H7 (cell line): Measurements from ENCODE around the gene ABCC5. TPM values are rescaled to one million over a fixed set of nuclear protein-coding genes. Genes with fewer than 3 reads are reported as not detected.
A peak's percentile ranks its signal among the peaks of the same experiment; 100 is the strongest.

Experiments used
- DNase-seq: peaks from one replicate; pipeline ENCODE4 v3.0.0; 2012
- H3K27me3 ChIP-seq: 2 replicates; pipeline ENCODE4 v1.6.0; 2011; ENCODE audit warnings: mild to moderate bottlenecking, low read length; ENCODE audit not compliant: control insufficient read depth, insufficient read depth
- H3K36me3 ChIP-seq: replicated peaks from 2 replicates; pipeline ENCODE4 v1.5.1; 2011; ENCODE audit warnings: low read length; ENCODE audit not compliant: control insufficient read depth, insufficient read depth
- H3K4me3 ChIP-seq: 2 replicates; pipeline ENCODE4 v1.5.1; 2011; ENCODE audit warnings: low read depth, mild to moderate bottlenecking, control low read depth, low read length, moderate library complexity; ENCODE audit not compliant: insufficient read depth
- total RNA-seq: library from RNA; depleted of rRNA; stranded (reverse); fragments of >200 nt; shearing (Covaris generic); gene quantifications from 2 replicates; pipeline ENCODE4 v1.2.3, GENCODE V29; 2014

The ABCC5 gene
- total RNA-seq, 1 experiment from 2014 or later: 15.7 TPM

- H3K4me3 ChIP-seq: no peak overlapping the region
- H3K36me3 ChIP-seq: peaks cover 12% of the 10 kb centered on the region
- no peak for DNase-seq
- no peaks in the 10 kb centered on the region for H3K27me3 ChIP-seq
Observed at GRCh38 chr3:183968666-183969245, 48.9 kb downstream of the ABCC5 start.

- peaks cover 13% of the 10 kb centered on the region for H3K36me3 ChIP-seq
- no peak overlapping the region for H3K4me3 ChIP-seq
- no peaks in the 10 kb centered on the region for H3K27me3 ChIP-seq
- no peak for DNase-seq
Observed at GRCh38 chr3:183967693-183968092, 50.0 kb downstream of the ABCC5 start.

- Histone ChIP-seq H3K4me3 (no peak overlapping the region), H3K36me3 (peaks cover 11% of the 10 kb centered on the region), H3K27me3 (no peaks in the 10 kb centered on the region)
- DNase-seq: no peak
Observed at GRCh38 chr3:183966361-183966791, 51.3 kb downstream of the ABCC5 start.

- no peak overlapping the region for H3K4me3 ChIP-seq
- H3K27me3 ChIP-seq: no peaks in the 10 kb centered on the region
- no peak for DNase-seq
- H3K36me3 ChIP-seq: peaks cover 15% of the 10 kb centered on the region
Observed at GRCh38 chr3:183962807-183963206, 54.9 kb downstream of the ABCC5 start.

- Histone ChIP-seq H3K27me3 (no peaks in the 10 kb centered on the region), H3K36me3 (peaks cover 7% of the 10 kb centered on the region), H3K4me3 (no peak overlapping the region)
- no peak for DNase-seq
Observed at GRCh38 chr3:183959214-183959613, 58.5 kb downstream of the ABCC5 start.

GRCh38 chr3:183958775-183959174 lies 58.9 kb downstream of the ABCC5 start:
- no peak for DNase-seq
- no peak overlapping the region for H3K4me3 ChIP-seq
- no peaks in the 10 kb centered on the region for H3K27me3 ChIP-seq
- H3K36me3 ChIP-seq: peaks cover 5% of the 10 kb centered on the region

- H3K27me3 ChIP-seq: no peaks in the 10 kb centered on the region
- no peak for DNase-seq
- H3K4me3 ChIP-seq: no peak overlapping the region
- peaks cover 5% of the 10 kb centered on the region for H3K36me3 ChIP-seq
Observed at GRCh38 chr3:183958226-183958625, 59.5 kb downstream of the ABCC5 start.

GRCh38 chr3:183954875-183955274 lies 62.8 kb downstream of the ABCC5 start:
- Histone ChIP-seq H3K4me3 (no peak overlapping the region), H3K27me3 (no peaks in the 10 kb centered on the region), H3K36me3 (peaks cover 10% of the 10 kb centered on the region)
- DNase-seq: peak; percentile 66

GRCh38 chr3:183953471-183954070 lies 64.1 kb downstream of the ABCC5 start:
- Histone ChIP-seq H3K36me3 (peaks cover 10% of the 10 kb centered on the region), H3K4me3 (no peak overlapping the region), H3K27me3 (no peaks in the 10 kb centered on the region)
- DNase-seq: no peak

- DNase-seq: no peak
- H3K4me3 ChIP-seq: no peak overlapping the region
Observed at GRCh38 chr3:183951459-183951858, 66.2 kb downstream of the ABCC5 start.

GRCh38 chr3:183949690-183950089 lies 68.0 kb downstream of the ABCC5 start:
- H3K27me3 ChIP-seq: no peaks in the 10 kb centered on the region
- no peak for DNase-seq
- peaks cover 16% of the 10 kb centered on the region for H3K36me3 ChIP-seq
- no peak overlapping the region for H3K4me3 ChIP-seq

More at GRCh38 chr3:183951459-183951858, 66.2 kb downstream of the ABCC5 start:
- Histone ChIP-seq H3K36me3 (peaks cover 10% of the 10 kb centered on the region), H3K27me3 (no peaks in the 10 kb centered on the region)

GRCh38 chr3:183946037-183946436 lies 71.6 kb downstream of the ABCC5 start:
- no peaks in the 10 kb centered on the region for H3K27me3 ChIP-seq
- DNase-seq: no peak
- H3K4me3 ChIP-seq: no peak overlapping the region
- peaks cover 17% of the 10 kb centered on the region for H3K36me3 ChIP-seq

GRCh38 chr3:183944775-183945174 lies 72.9 kb downstream of the ABCC5 start:
- DNase-seq: no peak
- peaks cover 14% of the 10 kb centered on the region for H3K36me3 ChIP-seq
- no peaks in the 10 kb centered on the region for H3K27me3 ChIP-seq
- no peak overlapping the region for H3K4me3 ChIP-seq

- Histone ChIP-seq H3K27me3 (no peaks in the 10 kb centered on the region), H3K36me3 (peaks cover 13% of the 10 kb centered on the region), H3K4me3 (no peak overlapping the region)
- no peak for DNase-seq
Observed at GRCh38 chr3:183943739-183944138, 73.9 kb downstream of the ABCC5 start.

GRCh38 chr3:183941216-183941615 lies 76.5 kb downstream of the ABCC5 start:
- Histone ChIP-seq H3K27me3 (no peaks in the 10 kb centered on the region), H3K4me3 (no peak overlapping the region), H3K36me3 (peaks cover 20% of the 10 kb centered on the region)
- DNase-seq: no peak
